Hypothalamus (tissue), 51 donors: ENCODE measurements around the gene NEUROD2.
A peak's percentile ranks its signal among the peaks of the same experiment; 100 is the strongest.

Experiments used
- DNase-seq, 51 donors: peaks; one replicate each; lab custom pipeline; 2025; lab: John Stamatoyannopoulos, UW

Gene NEUROD2

GRCh38 chr17:39621523-39622379, 14.0 kb upstream of the NEUROD2 start:
- peak; percentile 39 to 97 (median 78) for DNase-seq

GRCh38 chr17:39619786-39620101, 12.0 kb upstream of the NEUROD2 start:
- DNase-seq: no peak

- no peak for DNase-seq
These were observed 11.5 kb upstream of the NEUROD2 start for GRCh38 chr17:39618956-39619785.

GRCh38 chr17:39618246-39618913, 10.7 kb upstream of the NEUROD2 start:
- peak in 1 of 51 donors; percentile 57 for DNase-seq

- DNase-seq: peak in 34 of 51 donors; percentile 6 to 62 (median 38)
These were observed 9.9 kb upstream of the NEUROD2 start for GRCh38 chr17:39617446-39618245.

- DNase-seq: no peak
These were observed 9.4 kb upstream of the NEUROD2 start for GRCh38 chr17:39617100-39617445.

GRCh38 chr17:39615434-39615833, 7.7 kb upstream of the NEUROD2 start:
- no peak for DNase-seq

GRCh38 chr17:39614545-39615157, 6.9 kb upstream of the NEUROD2 start:
- DNase-seq: no peak

- DNase-seq: no peak
These were observed 5.3 kb upstream of the NEUROD2 start for GRCh38 chr17:39612935-39613464.

GRCh38 chr17:39612291-39612894, 4.7 kb upstream of the NEUROD2 start:
- no peak for DNase-seq

GRCh38 chr17:39611401-39612112, 3.8 kb upstream of the NEUROD2 start:
- DNase-seq: no peak

GRCh38 chr17:39609416-39610025, 1.8 kb upstream of the NEUROD2 start:
- no peak for DNase-seq

- no peak for DNase-seq
These were observed 642 bp upstream of the NEUROD2 start for GRCh38 chr17:39608142-39608981.

GRCh38 chr17:39607057-39607850, 466 bp downstream of the NEUROD2 start:
- no peak for DNase-seq

- DNase-seq: no peak
These were observed 1.2 kb downstream of the NEUROD2 start for GRCh38 chr17:39606434-39607056.
